K562 (cell line): Measurements from ENCODE around the gene GPN1. TPM values are rescaled to one million over a fixed set of nuclear protein-coding genes. Genes with fewer than 3 reads are reported as not detected.

Experiments used
- ATAC-seq: fragments of 200-7000 bp; cut with Tn5 transposase; 3 replicates; pipeline ENCODE4 v1.9.1; 2020; ENCODE audit warnings: moderate library complexity
- BruUV-seq: library from RNA; stranded (reverse); fragments of 400-500 nt; replicated peaks from 2 replicates; lab custom pipeline; 2021; lab: Mats Ljungman, UMichigan
- CTCF ChIA-PET: fragments of 300-600 bp; formaldehyde crosslinking; extraction: SDS; loops from one replicate; lab custom pipeline; 2021; ENCODE audit warnings: low intra/inter-chr PET ratio; lab: Yijun Ruan, JAX
- POLR2A ChIA-PET: fragments of 300-600, 350-650 bp; sonication (Branson Sonifier 250); formaldehyde crosslinking; extraction: SDS; loops from one replicate; lab custom pipeline; 2021; ENCODE audit warnings: antibody characterized with exemption, inconsistent platforms; lab: Yijun Ruan, JAX
- DNase-seq, 4 experiments: peaks; one replicate each; pipeline versions ENCODE4 v3.0.0 to v3.0.0-alpha.2; 2011 to 2018; ENCODE audit warnings: low spot score in 3 of 4, mixed read lengths in 3 of 4; ENCODE audit errors: extremely low read depth in 1 of 4
- FAIRE-seq: peaks from 2 replicates; lab custom pipeline; 2011; peaks lifted over from hg19 to GRCh38; lab: Jason Lieb, UNC
- H2AFZ ChIP-seq: 2 replicates; pipeline ENCODE4 v1.6.0; 2011; ENCODE audit warnings: low read depth, low read length, control low read depth, inconsistent platforms
- H3K27ac ChIP-seq: fragments of 200-600 bp; 3 replicates; pipeline ENCODE4 v1.8.0; 2011; ENCODE audit warnings: low read depth, mild to moderate bottlenecking, control low read depth, inconsistent platforms, low read length, moderate library complexity, mixed read lengths; ENCODE audit errors: extremely low read depth
- H3K27me3 ChIP-seq, 2 experiments: fragments of 300-600 bp in 1 of 2; 2 replicates in 1 of 2; 3 replicates in 1 of 2; pipeline versions ENCODE4 v1.6.0 to v1.8.0; 2011; ENCODE audit warnings: inconsistent platforms in 2 of 2, low read length in 2 of 2, mild to moderate bottlenecking in 1 of 2, mixed read lengths in 1 of 2, moderate library complexity in 1 of 2; ENCODE audit not compliant: control insufficient read depth in 2 of 2, insufficient read depth in 2 of 2
- H3K36me3 ChIP-seq: fragments of 300-600 bp; 3 replicates; pipeline ENCODE4 v1.8.0; 2011; ENCODE audit warnings: mild to moderate bottlenecking, low read length, inconsistent platforms; ENCODE audit not compliant: control insufficient read depth, insufficient read depth
- H3K4me1 ChIP-seq, 2 experiments: fragments of 200-600 bp in 1 of 2; replicated peaks in 1 of 2; 2 replicates in 1 of 2; 3 replicates in 1 of 2; pipeline versions ENCODE4 v1.5.1 to v1.8.0; 2011; ENCODE audit warnings: inconsistent platforms in 2 of 2, low read length in 2 of 2, mild to moderate bottlenecking in 1 of 2, mixed read lengths in 1 of 2, moderate library complexity in 1 of 2; ENCODE audit not compliant: control insufficient read depth in 2 of 2, insufficient read depth in 2 of 2
- H3K4me2 ChIP-seq: 2 replicates; pipeline ENCODE4 v1.6.1; 2011; ENCODE audit warnings: low read length, control low read depth, inconsistent platforms, mixed read lengths; ENCODE audit not compliant: insufficient read depth
- H3K4me3 ChIP-seq: fragments of 200-600 bp; sonication (generic), shearing (Covaris generic); 2 replicates; pipeline ENCODE4 v1.5.1; 2016; ENCODE audit warnings: control low read depth, inconsistent platforms
- H3K79me2 ChIP-seq: fragments of 200-600 bp; 3 replicates; pipeline ENCODE4 v1.8.0; 2011; ENCODE audit warnings: low read length, inconsistent platforms; ENCODE audit not compliant: control insufficient read depth, insufficient read depth
- H3K9ac ChIP-seq, 2 experiments: 2 replicates each; pipeline versions ENCODE4 v1.6.0 to v1.6.1; 2011; ENCODE audit warnings: low read depth in 2 of 2, low read length in 2 of 2, control low read depth in 1 of 2, inconsistent platforms in 1 of 2, mild to moderate bottlenecking in 1 of 2, mixed read lengths in 1 of 2; ENCODE audit not compliant: insufficient read depth in 1 of 2
- H3K9me1 ChIP-seq: one replicate; pipeline ENCODE4 v1.6.0; 2011; ENCODE audit warnings: inconsistent platforms, mild to moderate bottlenecking, low read length, moderate library complexity; ENCODE audit not compliant: control insufficient read depth, insufficient read depth
- H3K9me3 ChIP-seq: replicated peaks from 2 replicates; pipeline ENCODE4 v1.5.1; 2011; ENCODE audit warnings: low read depth, low read length, inconsistent platforms; ENCODE audit not compliant: control insufficient read depth, insufficient read depth
- H4K20me1 ChIP-seq: replicated peaks from 2 replicates; pipeline ENCODE4 v1.6.1; 2011; ENCODE audit warnings: low read length, inconsistent platforms, mixed read lengths; ENCODE audit not compliant: control insufficient read depth, insufficient read depth
- ELF4 ChIP-seq: fragments of 450-650 bp; formaldehyde crosslinking; IDR thresholded peaks from 2 replicates; pipeline ENCODE4 v1.4.0; 2022; ENCODE audit warnings: missing genetic modification characterization
- FOXA1 ChIP-seq: fragments of 450-650 bp; IDR thresholded peaks from 2 replicates; pipeline ENCODE4 v1.6.1; 2016; ENCODE audit warnings: mild to moderate bottlenecking, borderline replicate concordance
- HDAC8 ChIP-seq: fragments of 450-650 bp; IDR thresholded peaks from 2 replicates; pipeline ENCODE4 v1.6.1; 2016; ENCODE audit warnings: mild to moderate bottlenecking, missing genetic modification characterization, moderate library complexity, missing compliant biosample characterization
- PKNOX1 ChIP-seq: fragments of 450-650 bp; IDR thresholded peaks from 2 replicates; pipeline ENCODE4 v1.6.1; 2016
- RBM34 ChIP-seq: fragments of 200-400 bp; formaldehyde crosslinking; IDR thresholded peaks from 2 replicates; pipeline ENCODE4 v1.6.1; 2018; ENCODE audit warnings: low read length, borderline replicate concordance; ENCODE audit not compliant: insufficient read depth
- RHOXF2B ChIP-seq: fragments of 250-450 bp; sonication (Bioruptor Pico); conservative IDR thresholded peaks from 2 replicates; pipeline ENCODE4 v1.5.1; 2021
- SNAPC5 ChIP-seq: fragments of 250-450 bp; sonication (Bioruptor Pico); IDR thresholded peaks from 2 replicates; pipeline ENCODE4 v1.8.0; 2021; ENCODE audit warnings: moderate library complexity, mild to moderate bottlenecking, inconsistent platforms
- SRSF1 ChIP-seq: fragments of 200-400 bp; formaldehyde crosslinking; IDR thresholded peaks from 2 replicates; pipeline ENCODE4 v1.6.1; 2017; ENCODE audit warnings: mild to moderate bottlenecking, low read depth, low read length, moderate library complexity
- ZNF41 ChIP-seq: fragments of 250-450 bp; sonication (Bioruptor Pico); conservative IDR thresholded peaks from 2 replicates; pipeline ENCODE4 v1.4.0; 2020; ENCODE audit warnings: mild to moderate bottlenecking
- ZNF436 ChIP-seq: fragments of 250-450, 450-650 bp; sonication (Bioruptor Pico); formaldehyde crosslinking; IDR thresholded peaks from 2 replicates; pipeline ENCODE4 v1.7.0; 2020; ENCODE audit warnings: mild to moderate bottlenecking
- ZNF444 ChIP-seq: fragments of 250-450 bp; sonication (Bioruptor Pico); IDR thresholded peaks from 2 replicates; pipeline ENCODE4 v1.4.0; 2020; ENCODE audit warnings: mild to moderate bottlenecking, moderate library complexity
- ZSCAN29 ChIP-seq: fragments of 450-650 bp; IDR thresholded peaks from 2 replicates; pipeline ENCODE4 v1.6.1; 2017
- WGBS: fragments of 100-300 bp; shearing (Covaris generic); methylation state at CpG from one replicate; pipeline ENCODE4 v1.1.6; 2016; ENCODE audit warnings: low coverage, mixed read lengths; ENCODE audit not compliant: insufficient coverage; ENCODE audit errors: missing lambda C conversion rate; 5-methylcytosine and 5-hydroxymethylcytosine counted together
- in situ Hi-C: fragments of 300-500 bp; cut with MboI; formaldehyde crosslinking; loops from 4 replicates; pipeline ENCODE4 v1.15.0; 2018; ENCODE audit warnings: inconsistent platforms, mixed read lengths
- intact Hi-C: fragments of 100-400 bp; cut with micrococcal nuclease; formaldehyde crosslinking; loops from 2 replicates; pipeline ENCODE4 v1.14.2; 2022
- polyA plus RNA-seq, 8 experiments: library from polyadenylated mRNA; depleted of rRNA in 4 of 8; stranded (reverse) in 5 of 8; unstranded in 3 of 8; fragments of >200 nt; fragmentation: Nextera tagmentation in 2 of 8; fragmentation: Illumina TruSeq in 1 of 8; extraction: Ambion mirVana in 2 of 8; extraction: Trizol in 1 of 8; gene quantifications; 2 replicates each; pipeline versions ENCODE4 v1.2.1 to v1.2.3, GENCODE V29; 2011 to 2014; ENCODE audit warnings: inconsistent platforms in 1 of 8, missing spikeins in 1 of 8
- total RNA-seq, 7 experiments: library from RNA; depleted of rRNA in 6 of 7; stranded (reverse); fragments of >200 nt in 6 of 7; fragmentation: Illumina TruSeq in 2 of 7; extraction: Trizol in 2 of 7; gene quantifications; 2 replicates each; pipeline versions ENCODE4 v1.2.1 to v1.2.3, GENCODE V29; 2011 to 2021; ENCODE audit warnings: low replicate concordance in 1 of 7
- TF ChIP-seq, protein P1 (sequence below): fragments of 250-450 bp; sonication (Bioruptor Pico); IDR thresholded peaks from 2 replicates; pipeline ENCODE4 v1.4.0; 2020; ENCODE audit warnings: mild to moderate bottlenecking, moderate library complexity, borderline replicate concordance
- TF ChIP-seq, protein P2 (sequence below): fragments of 150-350 bp; conservative IDR thresholded peaks from 2 replicates; pipeline ENCODE4 v1.6.1; 2014; ENCODE audit warnings: low read length

GPN1 gene
- total and polyA plus RNA-seq, 9 of the 15 experiments (the other 6 are each of a cell fraction or from before 2014, with no cell fraction given): 23.4 to 171 (median 48.2) TPM

GRCh38 chr2:27680571-27680970 is 51.7 kb downstream of the GPN1 start (continued):
- TF ChIP-seq ELF4 (CRISPR knock-in tag) (no peak), HDAC8 (tag) (no peak), ZNF444 (CRISPR knock-in tag) (no peak), FOXA1 (no peak), RBM34 (no peak)
- TF ChIP-seq, protein P1, sequence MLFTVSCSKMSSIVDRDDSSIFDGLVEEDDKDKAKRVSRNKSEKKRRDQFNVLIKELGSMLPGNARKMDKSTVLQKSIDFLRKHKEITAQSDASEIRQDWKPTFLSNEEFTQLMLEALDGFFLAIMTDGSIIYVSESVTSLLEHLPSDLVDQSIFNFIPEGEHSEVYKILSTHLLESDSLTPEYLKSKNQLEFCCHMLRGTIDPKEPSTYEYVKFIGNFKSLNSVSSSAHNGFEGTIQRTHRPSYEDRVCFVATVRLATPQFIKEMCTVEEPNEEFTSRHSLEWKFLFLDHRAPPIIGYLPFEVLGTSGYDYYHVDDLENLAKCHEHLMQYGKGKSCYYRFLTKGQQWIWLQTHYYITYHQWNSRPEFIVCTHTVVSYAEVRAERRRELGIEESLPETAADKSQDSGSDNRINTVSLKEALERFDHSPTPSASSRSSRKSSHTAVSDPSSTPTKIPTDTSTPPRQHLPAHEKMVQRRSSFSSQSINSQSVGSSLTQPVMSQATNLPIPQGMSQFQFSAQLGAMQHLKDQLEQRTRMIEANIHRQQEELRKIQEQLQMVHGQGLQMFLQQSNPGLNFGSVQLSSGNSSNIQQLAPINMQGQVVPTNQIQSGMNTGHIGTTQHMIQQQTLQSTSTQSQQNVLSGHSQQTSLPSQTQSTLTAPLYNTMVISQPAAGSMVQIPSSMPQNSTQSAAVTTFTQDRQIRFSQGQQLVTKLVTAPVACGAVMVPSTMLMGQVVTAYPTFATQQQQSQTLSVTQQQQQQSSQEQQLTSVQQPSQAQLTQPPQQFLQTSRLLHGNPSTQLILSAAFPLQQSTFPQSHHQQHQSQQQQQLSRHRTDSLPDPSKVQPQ (CRISPR knock-in tag): no peak

DNA sequence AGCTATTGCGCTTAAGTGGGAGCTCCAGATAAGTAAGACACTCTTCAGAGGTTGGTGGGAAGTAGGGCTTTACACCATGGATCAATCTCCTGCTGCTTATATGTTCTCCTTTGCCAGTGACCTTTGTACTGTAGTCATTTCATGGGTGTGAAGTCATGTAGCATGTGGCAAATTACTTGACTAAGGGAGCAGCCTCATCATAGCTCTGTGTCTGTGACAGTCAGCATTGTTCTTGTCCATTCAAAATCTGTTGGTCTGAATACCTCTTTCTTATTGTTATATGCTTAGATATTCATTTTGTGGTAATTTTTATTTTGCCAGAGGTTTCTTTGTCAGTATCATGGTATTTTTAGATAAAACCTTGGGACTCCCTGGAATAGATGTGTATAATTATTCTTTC is 53.0 kb downstream of the GPN1 start:
- intact Hi-C loops: loop anchor here (5.0 kb wide), 1 partner anchor 380 kb away; no protein-coding TSS in a partner anchor
- H3K9ac ChIP-seq: no peak overlapping the region
- no peaks in the 10 kb centered on the region for H3K9me1 ChIP-seq
- no peak overlapping the region for H2AFZ ChIP-seq
- in situ Hi-C loops: no loop called here
- H3K4me3 ChIP-seq: no peak overlapping the region
- no peak overlapping the region for H3K27ac ChIP-seq
- DNase-seq (no peak), FAIRE-seq (no peak), ATAC-seq (no peak)
- no TSS peak for BruUV-seq
- H3K9me3 ChIP-seq: no peaks in the 10 kb centered on the region
- H3K36me3 ChIP-seq: peaks cover 62% of the 10 kb centered on the region
- no peaks in the 10 kb centered on the region for H4K20me1 ChIP-seq
- ChIA-PET CTCF (interaction anchor here (0.7 to 1.2 kb wide), 2 partner anchors 10 to 1271 kb away, joined by 3 to 4 read pairs; no protein-coding TSS in a partner anchor), POLR2A (interaction anchor here (0.9 to 2.2 kb wide), 4 partner anchors 18 to 327 kb away, joined by 3 to 13 read pairs (median 4); partner anchors contain the start of genes SLC4A1AP and SUPT7L)
- no peaks in the 10 kb centered on the region for H3K27me3 ChIP-seq
- peaks cover 0 to 2% of the 10 kb centered on the region in 2 experiments; a peak in 1 of 5 replicates for H3K4me1 ChIP-seq
- no peaks in the 10 kb centered on the region for H3K79me2 ChIP-seq
- 70% methylated on average over 1 of the region's 1 CpG for WGBS
- no peak overlapping the region for H3K4me2 ChIP-seq
- TF ChIP-seq SNAPC5 (CRISPR knock-in tag): no peak
- TF ChIP-seq, protein P2, sequence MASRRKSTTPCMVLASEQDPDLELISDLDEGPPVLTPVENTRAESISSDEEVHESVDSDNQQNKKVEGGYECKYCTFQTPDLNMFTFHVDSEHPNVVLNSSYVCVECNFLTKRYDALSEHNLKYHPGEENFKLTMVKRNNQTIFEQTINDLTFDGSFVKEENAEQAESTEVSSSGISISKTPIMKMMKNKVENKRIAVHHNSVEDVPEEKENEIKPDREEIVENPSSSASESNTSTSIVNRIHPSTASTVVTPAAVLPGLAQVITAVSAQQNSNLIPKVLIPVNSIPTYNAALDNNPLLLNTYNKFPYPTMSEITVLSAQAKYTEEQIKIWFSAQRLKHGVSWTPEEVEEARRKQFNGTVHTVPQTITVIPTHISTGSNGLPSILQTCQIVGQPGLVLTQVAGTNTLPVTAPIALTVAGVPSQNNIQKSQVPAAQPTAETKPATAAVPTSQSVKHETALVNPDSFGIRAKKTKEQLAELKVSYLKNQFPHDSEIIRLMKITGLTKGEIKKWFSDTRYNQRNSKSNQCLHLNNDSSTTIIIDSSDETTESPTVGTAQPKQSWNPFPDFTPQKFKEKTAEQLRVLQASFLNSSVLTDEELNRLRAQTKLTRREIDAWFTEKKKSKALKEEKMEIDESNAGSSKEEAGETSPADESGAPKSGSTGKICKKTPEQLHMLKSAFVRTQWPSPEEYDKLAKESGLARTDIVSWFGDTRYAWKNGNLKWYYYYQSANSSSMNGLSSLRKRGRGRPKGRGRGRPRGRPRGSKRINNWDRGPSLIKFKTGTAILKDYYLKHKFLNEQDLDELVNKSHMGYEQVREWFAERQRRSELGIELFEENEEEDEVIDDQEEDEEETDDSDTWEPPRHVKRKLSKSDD: no peak
- no peak for TF ChIP-seq SRSF1
- no peak for TF ChIP-seq PKNOX1
- TF ChIP-seq ZSCAN29: no peak
- TF ChIP-seq RHOXF2B: no peak
- no peak for TF ChIP-seq ZNF41 (CRISPR knock-in tag)
- TF ChIP-seq ZNF436 (CRISPR knock-in tag): no peak
